Common myeloid progenitor, CD34-positive (primary cell): ENCODE data around the gene TEAD4.
A peak's percentile ranks its signal among the peaks of the same experiment; 100 is the strongest.

Experiments used
- CTCF ChIA-PET: fragments of 350-600 bp; sonication (Branson Sonifier 250); formaldehyde crosslinking; loops from one replicate; lab custom pipeline; 2021; ENCODE audit warnings: antibody characterized with exemption; lab: Charles Lee
- POLR2A ChIA-PET: fragments of 350-600 bp; sonication (Branson Sonifier 250); formaldehyde crosslinking; loops from one replicate; lab custom pipeline; 2021; ENCODE audit warnings: antibody characterized with exemption; lab: Charles Lee
- DNase-seq, 3 donors: peaks; one replicate each; pipeline versions ENCODE4 v3.0.0 to v3.0.0-alpha.2; 2013
- H3K27ac ChIP-seq, 2 experiments: 1 replicate in 1 of 2; 2 replicates in 1 of 2; pipeline ENCODE4 v1.7.0; 2013; ENCODE audit warnings: inconsistent platforms in 2 of 2, low read length in 2 of 2, mild to moderate bottlenecking in 2 of 2, low read depth in 1 of 2, moderate library complexity in 1 of 2; ENCODE audit not compliant: severe bottlenecking in 2 of 2, insufficient read depth in 1 of 2, poor library complexity in 1 of 2
- H3K27me3 ChIP-seq, 5 experiments: replicated peaks in 2 of 5; 1 replicate in 3 of 5; 2 replicates in 2 of 5; pipeline versions ENCODE4 v1.6.1 to v1.7.0; 2013; ENCODE audit warnings: low read length in 4 of 5, mild to moderate bottlenecking in 2 of 5, moderate library complexity in 2 of 5, inconsistent platforms in 1 of 5; ENCODE audit not compliant: insufficient read depth in 5 of 5, control insufficient read depth in 4 of 5
- H3K36me3 ChIP-seq, 4 experiments: 1 replicate in 2 of 4; 2 replicates in 2 of 4; pipeline versions ENCODE4 v1.6.1 to v1.7.0; 2013; ENCODE audit warnings: low read length in 3 of 4, control low read depth in 1 of 4, mild to moderate bottlenecking in 1 of 4; ENCODE audit not compliant: control insufficient read depth in 4 of 4, insufficient read depth in 4 of 4
- H3K4me1 ChIP-seq, 4 experiments: 1 replicate in 3 of 4; 2 replicates in 1 of 4; pipeline versions ENCODE4 v1.6.1 to v1.7.1; 2013; ENCODE audit warnings: low read length in 3 of 4, mild to moderate bottlenecking in 3 of 4, control low read depth in 1 of 4, inconsistent platforms in 1 of 4, moderate library complexity in 1 of 4; ENCODE audit not compliant: control insufficient read depth in 4 of 4, insufficient read depth in 4 of 4; ENCODE audit errors: control extremely low read depth in 1 of 4
- H3K4me3 ChIP-seq, 7 experiments: 1 replicate in 4 of 7; 2 replicates in 3 of 7; pipeline versions ENCODE4 v1.5.1 to v1.7.0; 2013; ENCODE audit warnings: mild to moderate bottlenecking in 7 of 7, low read length in 6 of 7, moderate library complexity in 6 of 7, inconsistent platforms in 2 of 7, low read depth in 2 of 7, control low read depth in 1 of 7; ENCODE audit not compliant: insufficient read depth in 4 of 7, control insufficient read depth in 1 of 7; ENCODE audit errors: extremely low read depth in 1 of 7
- H3K9me3 ChIP-seq, 5 experiments: 1 replicate in 4 of 5; 2 replicates in 1 of 5; pipeline versions ENCODE4 v1.6.1 to v1.7.1; 2013; ENCODE audit warnings: low read length in 4 of 5, mild to moderate bottlenecking in 2 of 5, inconsistent platforms in 1 of 5, low read depth in 1 of 5, moderate library complexity in 1 of 5; ENCODE audit not compliant: control insufficient read depth in 4 of 5, insufficient read depth in 2 of 5; ENCODE audit errors: control extremely low read depth in 1 of 5
- WGBS: methylation state at CpG from one replicate; pipeline ENCODE4 v1.1.5; 2013; ENCODE audit not compliant: insufficient coverage; 5-methylcytosine and 5-hydroxymethylcytosine counted together

The TEAD4 gene

GRCh38 chr12:3048540-3048939, 89.3 kb downstream of the TEAD4 start:
- 88% methylated on average over 1 of the region's 4 CpGs for WGBS
- ChIA-PET POLR2A (no interaction called here), CTCF (no interaction called here)
- H3K4me3 ChIP-seq: no peak overlapping the region
- peaks cover 4 to 27% (median 18%) of the 10 kb centered on the region in 4 experiments for H3K4me1 ChIP-seq
- no peaks in the 10 kb centered on the region for H3K36me3 ChIP-seq
- no peak overlapping the region for H3K27ac ChIP-seq
- no peaks in the 10 kb centered on the region for H3K9me3 ChIP-seq
- H3K27me3 ChIP-seq: no peaks in the 10 kb centered on the region
- DNase-seq: no peak

- H3K4me3 ChIP-seq: no peak overlapping the region
- POLR2A ChIA-PET: no interaction called here
- no peak overlapping the region for H3K27ac ChIP-seq
- no peaks in the 10 kb centered on the region for H3K36me3 ChIP-seq
- DNase-seq: no peak
- CTCF ChIA-PET: no interaction called here
- H3K9me3 ChIP-seq: no peaks in the 10 kb centered on the region
- peaks cover 4 to 27% (median 18%) of the 10 kb centered on the region in 4 experiments for H3K4me1 ChIP-seq
- no peaks in the 10 kb centered on the region for H3K27me3 ChIP-seq
- 94% methylated on average over 6 of the region's 9 CpGs for WGBS
Measured at GRCh38 chr12:3049176-3049575, 90.0 kb downstream of the TEAD4 start.

GRCh38 chr12:3049611-3050249, 90.5 kb downstream of the TEAD4 start:
- Histone ChIP-seq H3K36me3 (no peaks in the 10 kb centered on the region), H3K4me3 (no peak overlapping the region), H3K9me3 (no peaks in the 10 kb centered on the region), H3K4me1 (peaks cover 4 to 27% (median 18%) of the 10 kb centered on the region in 4 experiments), H3K27me3 (no peaks in the 10 kb centered on the region), H3K27ac (no peak overlapping the region)
- ChIA-PET POLR2A (no interaction called here), CTCF (no interaction called here)
- 59% methylated on average over 10 of the region's 11 CpGs for WGBS
- peak in 2 of 3 donors; percentile 74 to 81 for DNase-seq

GRCh38 chr12:3054374-3054773, 95.2 kb downstream of the TEAD4 start:
- no peaks in the 10 kb centered on the region for H3K9me3 ChIP-seq
- whole genome bisulfite sequencing: 88% methylated on average over 7 of the region's 7 CpGs
- DNase-seq: no peak
- H3K27me3 ChIP-seq: peaks cover 0 to 8% (median 2%) of the 10 kb centered on the region in 5 experiments
- POLR2A ChIA-PET: interaction anchor here (0.7 kb wide), 1 partner anchor 1385 kb away, joined by 7 read pairs; no protein-coding TSS in a partner anchor
- H3K4me1 ChIP-seq: peaks cover 0 to 10% (median 9%) of the 10 kb centered on the region in 4 experiments
- no peak overlapping the region for H3K27ac ChIP-seq
- CTCF ChIA-PET: interaction anchor here (1.3 kb wide), 1 partner anchor 15 kb away, joined by 4 read pairs; no protein-coding TSS in a partner anchor
- no peaks in the 10 kb centered on the region for H3K36me3 ChIP-seq
- H3K4me3 ChIP-seq: no peak overlapping the region

- Histone ChIP-seq H3K9me3 (no peaks in the 10 kb centered on the region), H3K4me1 (peaks cover 0 to 3% (median under 1%) of the 10 kb centered on the region in 4 experiments), H3K36me3 (no peaks in the 10 kb centered on the region), H3K27me3 (peaks cover 0 to 8% (median 5%) of the 10 kb centered on the region in 5 experiments), H3K27ac (no peak overlapping the region), H3K4me3 (no peak overlapping the region)
- WGBS: 74% methylated on average over 12 of the region's 12 CpGs
- ChIA-PET POLR2A (interaction anchor here (0.7 kb wide), 1 partner anchor 1384 kb away, joined by 7 read pairs; no protein-coding TSS in a partner anchor), CTCF (interaction anchor here (1.3 kb wide), 1 partner anchor 14 kb away, joined by 4 read pairs; no protein-coding TSS in a partner anchor)
- no peak for DNase-seq
Measured at GRCh38 chr12:3055026-3055703, 96.0 kb downstream of the TEAD4 start.

- no peaks in the 10 kb centered on the region for H3K9me3 ChIP-seq
- WGBS: 98% methylated on average over 5 of the region's 8 CpGs
- H3K4me3 ChIP-seq: no peak overlapping the region
- no peaks in the 10 kb centered on the region for H3K36me3 ChIP-seq
- no peaks in the 10 kb centered on the region for H3K4me1 ChIP-seq
- ChIA-PET POLR2A (no interaction called here), CTCF (no interaction called here)
- peaks cover 0 to 8% (median 8%) of the 10 kb centered on the region in 5 experiments for H3K27me3 ChIP-seq
- DNase-seq: no peak
- H3K27ac ChIP-seq: no peak overlapping the region
Measured at GRCh38 chr12:3055704-3056467, 96.7 kb downstream of the TEAD4 start.
